Fibroblast of pulmonary artery (primary cell): ENCODE data around the gene STX16.
"Not testable (repeated sequence)": the region's sequence is repeated elsewhere in the genome, so short reads cannot be mapped to it uniquely, and the experiment has no call there.

Experiments used
- DNase-seq: peaks from one replicate; pipeline ENCODE4 v3.0.0-alpha.2; 2010; ENCODE audit warnings: low read depth
- H3K4me3 ChIP-seq: replicated peaks from 2 replicates; pipeline ENCODE4 v1.5.1; 2011; ENCODE audit warnings: low read depth, mild to moderate bottlenecking, control low read depth, low read length, moderate library complexity
- TF ChIP-seq, protein P1 (sequence below): IDR thresholded peaks from 2 replicates; pipeline ENCODE4 v1.5.1; 2011; ENCODE audit warnings: mild to moderate bottlenecking, control low read depth, low read length, inconsistent platforms; ENCODE audit errors: missing control alignments

STX16 gene

GRCh38 chr20:58721951-58722778, 71.1 kb downstream of the STX16 start:
- TF ChIP-seq, protein P1, sequence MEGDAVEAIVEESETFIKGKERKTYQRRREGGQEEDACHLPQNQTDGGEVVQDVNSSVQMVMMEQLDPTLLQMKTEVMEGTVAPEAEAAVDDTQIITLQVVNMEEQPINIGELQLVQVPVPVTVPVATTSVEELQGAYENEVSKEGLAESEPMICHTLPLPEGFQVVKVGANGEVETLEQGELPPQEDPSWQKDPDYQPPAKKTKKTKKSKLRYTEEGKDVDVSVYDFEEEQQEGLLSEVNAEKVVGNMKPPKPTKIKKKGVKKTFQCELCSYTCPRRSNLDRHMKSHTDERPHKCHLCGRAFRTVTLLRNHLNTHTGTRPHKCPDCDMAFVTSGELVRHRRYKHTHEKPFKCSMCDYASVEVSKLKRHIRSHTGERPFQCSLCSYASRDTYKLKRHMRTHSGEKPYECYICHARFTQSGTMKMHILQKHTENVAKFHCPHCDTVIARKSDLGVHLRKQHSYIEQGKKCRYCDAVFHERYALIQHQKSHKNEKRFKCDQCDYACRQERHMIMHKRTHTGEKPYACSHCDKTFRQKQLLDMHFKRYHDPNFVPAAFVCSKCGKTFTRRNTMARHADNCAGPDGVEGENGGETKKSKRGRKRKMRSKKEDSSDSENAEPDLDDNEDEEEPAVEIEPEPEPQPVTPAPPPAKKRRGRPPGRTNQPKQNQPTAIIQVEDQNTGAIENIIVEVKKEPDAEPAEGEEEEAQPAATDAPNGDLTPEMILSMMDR, result no peak
- H3K4me3 ChIP-seq, result no peak overlapping the region
- DNase-seq, result no peak

DNA sequence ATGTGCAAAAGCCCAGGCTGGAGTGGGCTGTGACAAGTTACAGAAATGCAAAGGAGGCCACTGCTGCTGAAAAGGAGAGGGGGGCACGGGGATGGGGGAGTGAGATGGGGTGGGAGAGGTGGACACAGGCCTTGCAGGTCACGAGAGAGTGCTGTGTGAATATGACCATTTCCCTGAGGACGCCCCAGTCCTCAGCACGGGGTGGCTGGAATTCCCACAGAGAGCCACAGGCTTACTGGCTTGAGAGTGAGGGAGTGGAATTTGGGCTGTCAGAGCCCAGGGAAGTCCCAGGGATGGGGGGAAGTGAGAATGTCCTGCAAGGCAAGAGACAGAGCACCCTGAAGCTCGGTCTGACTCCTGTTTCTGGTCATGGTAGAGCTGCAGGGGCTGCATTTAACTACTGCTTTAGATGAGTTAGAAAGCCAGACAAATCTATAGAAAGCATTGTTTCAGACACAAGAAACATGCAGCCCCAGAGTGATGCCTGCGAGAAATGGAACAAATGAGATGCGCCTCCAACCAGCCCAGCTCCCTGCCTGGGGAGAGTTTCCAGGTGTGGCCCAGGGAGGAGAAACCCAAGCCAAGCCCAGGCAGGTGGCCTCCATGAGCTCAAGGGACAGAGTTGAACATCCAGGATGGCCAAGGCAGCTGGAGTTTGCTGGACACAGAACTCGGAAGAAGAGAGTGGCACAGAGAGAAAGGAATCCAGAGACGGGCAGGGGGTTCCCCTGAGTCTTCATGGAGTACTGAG, 72.0 kb downstream of the STX16 start:
- no peak overlapping the region for H3K4me3 ChIP-seq
- no peak for DNase-seq
- TF ChIP-seq, protein P1, result no peak

- no peak overlapping the region for H3K4me3 ChIP-seq
- no peak for DNase-seq
- TF ChIP-seq, protein P1, result no peak
These were observed 72.5 kb downstream of the STX16 start for GRCh38 chr20:58723628-58723984.

DNA sequence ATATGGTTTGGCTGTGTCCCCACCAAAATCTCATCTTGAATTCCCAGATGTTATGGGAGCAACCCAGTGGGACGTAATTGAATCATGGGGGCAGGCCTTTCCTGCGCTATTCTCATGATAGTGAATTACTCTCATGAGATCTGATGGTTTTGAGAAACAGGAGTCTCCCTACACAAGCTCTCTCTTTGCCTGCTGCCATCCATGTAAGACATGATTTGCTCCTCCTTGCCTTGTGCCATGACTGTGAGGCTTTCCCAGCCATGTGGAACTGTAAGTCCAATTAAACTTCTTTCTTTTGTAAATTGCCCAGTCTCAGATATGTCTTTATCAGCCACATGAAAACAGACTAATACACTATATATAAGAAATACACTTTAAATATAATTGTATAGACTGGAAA, 75.1 kb downstream of the STX16 start:
- not testable (repeated sequence) for H3K4me3 ChIP-seq, DNase-seq
